Lung (tissue), 12 donors: ENCODE measurements around the gene SSH2. TPM values are rescaled to one million over a fixed set of nuclear protein-coding genes. Genes with fewer than 3 reads are reported as not detected.
"Not testable (repeated sequence)": the region's sequence is repeated elsewhere in the genome, so short reads cannot be mapped to it uniquely, and the experiment has no call there.

Experiments used
- ATAC-seq: fragments of 200-7000 bp; cut with Tn5 transposase; one replicate; pipeline ENCODE4 v1.9.1; 2020; ENCODE audit warnings: moderate number of reproducible peaks; ENCODE audit not compliant: insufficient read depth, low FRiP score
- DNase-seq, 3 donors: peaks; one replicate each; pipeline ENCODE4 v3.0.0-alpha.2; 2013 to 2017
- H3K27ac ChIP-seq, 2 donors: one replicate each; pipeline ENCODE4 v1.5.1; 2013; ENCODE audit warnings: mild to moderate bottlenecking in 2 of 2, moderate library complexity in 2 of 2, control low read depth in 1 of 2, inconsistent platforms in 1 of 2, low read depth in 1 of 2, low read length in 1 of 2
- H3K27me3 ChIP-seq, 3 donors: one replicate each; pipeline ENCODE4 v1.5.1; 2013; ENCODE audit warnings: low read length in 2 of 3; ENCODE audit not compliant: control insufficient read depth in 3 of 3, insufficient read depth in 3 of 3
- H3K36me3 ChIP-seq, 4 donors: one replicate each; pipeline ENCODE4 v1.5.1; 2013; ENCODE audit warnings: low read length in 4 of 4, mild to moderate bottlenecking in 1 of 4, moderate library complexity in 1 of 4; ENCODE audit not compliant: control insufficient read depth in 4 of 4, insufficient read depth in 4 of 4
- H3K4me1 ChIP-seq, 5 donors: one replicate each; pipeline ENCODE4 v1.5.1; 2013; ENCODE audit warnings: low read length in 5 of 5, mild to moderate bottlenecking in 2 of 5, moderate library complexity in 1 of 5; ENCODE audit not compliant: control insufficient read depth in 5 of 5, insufficient read depth in 5 of 5
- H3K4me3 ChIP-seq: one replicate; pipeline ENCODE4 v1.5.1; 2013; ENCODE audit warnings: mild to moderate bottlenecking, control low read depth, moderate library complexity
- H3K9ac ChIP-seq, 2 donors: one replicate each; pipeline ENCODE4 v1.5.1; 2013; ENCODE audit warnings: low read length in 2 of 2, control low read depth in 1 of 2; ENCODE audit not compliant: insufficient read depth in 1 of 2
- H3K9me3 ChIP-seq, 4 donors: one replicate each; pipeline ENCODE4 v1.5.1; 2013; ENCODE audit warnings: low read length in 3 of 4, mild to moderate bottlenecking in 1 of 4, moderate library complexity in 1 of 4; ENCODE audit not compliant: control insufficient read depth in 4 of 4, insufficient read depth in 3 of 4
- WGBS, 2 donors: extraction: QIAGEN DNeasy Blood & Tissue Kit; methylation state at CpG; one replicate each; pipeline ENCODE4 v1.1.7; 2013; 5-methylcytosine and 5-hydroxymethylcytosine counted together
- polyA plus RNA-seq, 2 donors: library from polyadenylated mRNA; stranded (reverse); fragments of 200-250 nt; gene quantifications; one replicate each; pipeline ENCODE4 v1.2.1, GENCODE V29; 2013
- total RNA-seq, 2 donors: library from RNA; depleted of rRNA in 1 of 2; stranded (reverse); fragments of >200 nt in 1 of 2; gene quantifications; one replicate each; pipeline ENCODE4 v1.2.1, GENCODE V29; 2014 to 2021
- TF ChIP-seq, protein P1 (sequence below): IDR thresholded peaks from 2 replicates; pipeline ENCODE4 v1.5.1; 2012; ENCODE audit warnings: mild to moderate bottlenecking; ENCODE audit errors: control extremely low read depth, extremely low read depth
- donor health status: control.
- donor health status: control.
- donor health status: Bipolar disorder and iron deficiency.
- donor health status: healthy.
- donor health status: DM: yes; HTN: yes; CAD: no.

SSH2 gene
- total and polyA plus RNA-seq, 4 donors, result 23.4 to 69.4 (median 41.1) TPM

GRCh38 chr17:29936724-29937123 is 6.7 kb upstream of the SSH2 start:
- H3K27me3 ChIP-seq, result no peaks in the 10 kb centered on the region
- no peaks in the 10 kb centered on the region for H3K36me3 ChIP-seq
- no peak overlapping the region for H3K9ac ChIP-seq
- no peak overlapping the region for H3K4me3 ChIP-seq
- TF ChIP-seq, protein P1, sequence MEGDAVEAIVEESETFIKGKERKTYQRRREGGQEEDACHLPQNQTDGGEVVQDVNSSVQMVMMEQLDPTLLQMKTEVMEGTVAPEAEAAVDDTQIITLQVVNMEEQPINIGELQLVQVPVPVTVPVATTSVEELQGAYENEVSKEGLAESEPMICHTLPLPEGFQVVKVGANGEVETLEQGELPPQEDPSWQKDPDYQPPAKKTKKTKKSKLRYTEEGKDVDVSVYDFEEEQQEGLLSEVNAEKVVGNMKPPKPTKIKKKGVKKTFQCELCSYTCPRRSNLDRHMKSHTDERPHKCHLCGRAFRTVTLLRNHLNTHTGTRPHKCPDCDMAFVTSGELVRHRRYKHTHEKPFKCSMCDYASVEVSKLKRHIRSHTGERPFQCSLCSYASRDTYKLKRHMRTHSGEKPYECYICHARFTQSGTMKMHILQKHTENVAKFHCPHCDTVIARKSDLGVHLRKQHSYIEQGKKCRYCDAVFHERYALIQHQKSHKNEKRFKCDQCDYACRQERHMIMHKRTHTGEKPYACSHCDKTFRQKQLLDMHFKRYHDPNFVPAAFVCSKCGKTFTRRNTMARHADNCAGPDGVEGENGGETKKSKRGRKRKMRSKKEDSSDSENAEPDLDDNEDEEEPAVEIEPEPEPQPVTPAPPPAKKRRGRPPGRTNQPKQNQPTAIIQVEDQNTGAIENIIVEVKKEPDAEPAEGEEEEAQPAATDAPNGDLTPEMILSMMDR, result no peak
- ATAC-seq (no peak), DNase-seq (no peak)
- peaks cover 0 to 1% (median 0%) of the 10 kb centered on the region in 5 donors for H3K4me1 ChIP-seq
- no peak overlapping the region for H3K27ac ChIP-seq
- H3K9me3 ChIP-seq, result no peaks in the 10 kb centered on the region
- WGBS, 2 donors, result 75 to 85% methylated on average over 2 of the region's 2 CpGs

DNA sequence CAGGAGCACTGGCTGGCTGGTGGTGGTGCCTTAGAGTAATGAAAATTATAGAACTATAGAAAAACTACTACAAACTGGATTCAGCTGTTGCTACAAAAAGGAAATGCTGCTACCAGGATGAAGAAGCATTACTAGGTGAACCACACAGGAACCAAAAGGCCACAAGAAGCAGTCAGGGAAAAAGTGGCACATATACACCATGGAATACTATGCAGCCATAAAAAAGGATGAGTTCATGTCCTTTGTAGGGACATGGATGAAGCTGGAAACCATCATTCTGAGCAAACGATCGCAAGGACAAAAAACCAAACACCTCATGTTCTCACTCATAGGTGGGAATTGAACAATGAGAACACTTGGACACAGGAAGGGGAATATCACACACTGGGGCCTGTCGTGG is 5.9 kb upstream of the SSH2 start:
- not testable (repeated sequence) for H3K4me1 ChIP-seq, H3K9ac ChIP-seq, H3K9me3 ChIP-seq, H3K4me3 ChIP-seq, ATAC-seq, DNase-seq, H3K27ac ChIP-seq, H3K27me3 ChIP-seq, H3K36me3 ChIP-seq
- WGBS, 2 donors, result 86 to 94% methylated on average over 3 of the region's 3 CpGs

GRCh38 chr17:29933379-29933778 is 3.4 kb upstream of the SSH2 start:
- Histone ChIP-seq H3K27me3 (no peaks in the 10 kb centered on the region), H3K4me1 (peaks cover 0 to 21% (median 5%) of the 10 kb centered on the region in 5 donors), H3K27ac (no peak overlapping the region), H3K9ac (no peak overlapping the region), H3K9me3 (no peaks in the 10 kb centered on the region), H3K36me3 (no peaks in the 10 kb centered on the region), H3K4me3 (no peak overlapping the region)
- WGBS, 2 donors, result 41 to 53% methylated on average over 2 of the region's 2 CpGs
- no peak for ATAC-seq
- peak in 1 of 3 donors; percentile 43 for DNase-seq
- TF ChIP-seq, protein P1, result no peak

DNA sequence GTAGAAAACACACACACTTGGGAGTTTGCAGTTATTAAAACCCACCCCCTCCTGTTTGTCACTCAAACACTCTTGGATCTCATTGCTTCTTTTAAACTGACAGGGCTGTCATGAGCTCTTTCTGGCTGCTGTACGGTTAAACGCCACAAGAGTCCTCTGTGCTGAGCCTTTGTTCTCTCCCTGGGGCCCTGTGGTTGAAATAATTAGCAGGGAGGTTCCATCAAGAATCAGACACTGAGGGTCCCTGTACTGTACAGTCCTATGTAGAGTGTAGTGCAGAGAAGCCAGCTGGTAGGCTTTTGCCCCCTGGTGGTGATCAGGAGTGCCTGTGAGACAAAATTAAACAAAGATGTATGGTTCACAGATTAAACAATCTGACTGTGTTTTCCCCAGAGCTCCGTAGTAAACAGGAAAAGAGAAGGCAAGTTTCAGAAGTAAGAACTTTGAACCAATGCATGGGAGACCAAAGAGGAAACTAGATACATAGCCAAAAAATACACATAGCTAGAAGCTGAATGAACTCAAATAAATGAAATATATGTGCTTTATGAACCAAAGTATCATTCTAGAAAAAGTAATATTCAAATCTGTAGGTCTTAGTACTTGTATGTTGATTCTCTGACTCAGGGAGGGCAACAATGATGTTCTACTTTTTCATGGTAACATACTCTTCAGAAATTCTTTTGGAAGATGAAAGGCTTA is 1.4 kb upstream of the SSH2 start:
- WGBS, 2 donors, result 0% methylated on average over 3 of the region's 3 CpGs
- no peak overlapping the region for H3K4me3 ChIP-seq
- H3K9ac ChIP-seq, result peak overlapping the region in 1 of 2 donors; percentile 56
- H3K36me3 ChIP-seq, result no peaks in the 10 kb centered on the region
- no peaks in the 10 kb centered on the region for H3K9me3 ChIP-seq
- H3K4me1 ChIP-seq, result peaks cover 0 to 37% (median 7%) of the 10 kb centered on the region in 5 donors
- ATAC-seq (peak; percentile 66), DNase-seq (peak; percentile 80 to 91 (median 90))
- H3K27ac ChIP-seq, result no peak overlapping the region
- TF ChIP-seq, protein P1, result peak; percentile 92
- no peaks in the 10 kb centered on the region for H3K27me3 ChIP-seq
